ENCODE data around the gene SYT12. TPM values are rescaled to one million over a fixed set of nuclear protein-coding genes. Genes with fewer than 3 reads are reported as not detected.
"Not testable (repeated sequence)": the region's sequence is repeated elsewhere in the genome, so short reads cannot be mapped to it uniquely, and the experiment has no call there.

The SYT12 gene
- total RNA-seq, 2 experiments from 2014 or later = not detected

DNA sequence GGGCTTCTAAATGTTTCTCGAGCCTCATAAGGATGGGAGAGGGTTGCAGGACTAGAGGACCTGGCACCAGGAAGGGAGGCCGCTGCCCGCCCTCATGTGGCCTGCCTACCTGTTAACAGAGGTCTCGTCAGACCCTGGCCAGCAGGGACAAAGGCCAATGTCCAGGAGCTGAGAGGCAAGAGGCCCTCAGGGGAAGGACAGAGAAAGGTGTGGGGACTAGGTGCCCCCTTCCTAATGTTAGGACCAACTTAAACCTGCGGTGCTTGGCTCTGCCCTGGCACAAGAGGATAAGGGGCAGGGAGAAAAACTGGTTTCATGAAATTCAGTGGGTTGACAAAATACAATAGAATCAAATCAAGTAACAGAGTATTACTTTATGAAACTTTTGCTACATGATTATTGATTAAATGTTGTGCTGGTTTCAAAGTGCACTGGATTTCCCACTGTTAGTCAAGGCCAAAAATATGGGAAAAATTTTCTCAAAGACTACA, 20.0 kb upstream of the SYT12 start:
- no peak for DNase-seq
- H3K4me1 Mint-ChIP-seq (ENCODE audit: low read depth) = peaks cover 4% of the 10 kb centered on the region
- no peak overlapping the region for H3K4me3 Mint-ChIP-seq
- no peaks in the 10 kb centered on the region for H3K36me3 Mint-ChIP-seq (ENCODE audit: low read depth)
- H3K27ac Mint-ChIP-seq = no peak overlapping the region
- intact Hi-C loops (cut with micrococcal nuclease) = no loop called here
- H3K27me3 Mint-ChIP-seq (ENCODE audit: low read depth) = no peaks in the 10 kb centered on the region
- CTCF ChIA-PET = no interaction called here
- no peaks in the 10 kb centered on the region for H3K9me3 Mint-ChIP-seq

DNA sequence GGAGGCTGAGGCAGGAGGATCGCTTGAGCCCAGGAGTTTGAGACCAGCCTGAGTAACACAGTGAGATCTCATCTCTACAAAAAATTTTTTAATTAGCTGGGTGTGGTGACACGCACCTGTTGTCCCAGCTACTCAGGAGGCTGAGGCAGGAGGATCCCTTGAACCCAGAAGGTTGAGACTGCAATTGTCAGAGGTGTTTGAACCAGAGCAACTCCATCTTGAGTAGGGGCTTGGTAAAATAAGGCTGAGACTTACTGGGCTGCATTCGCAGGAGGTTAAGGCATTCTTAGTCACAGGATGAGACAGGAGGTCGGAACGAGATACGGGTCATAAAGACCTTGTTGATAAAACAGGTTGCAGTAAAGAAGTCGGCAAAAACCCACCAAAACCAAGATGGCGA, 17.7 kb upstream of the SYT12 start:
- CTCF ChIA-PET = interaction anchor here (0.6 kb wide), 1 partner anchor 406 kb away, joined by 7 read pairs; no protein-coding TSS in a partner anchor
- intact Hi-C loops (cut with micrococcal nuclease); H3K36me3 Mint-ChIP-seq (ENCODE audit: low read depth): not testable (repeated sequence)

DNA sequence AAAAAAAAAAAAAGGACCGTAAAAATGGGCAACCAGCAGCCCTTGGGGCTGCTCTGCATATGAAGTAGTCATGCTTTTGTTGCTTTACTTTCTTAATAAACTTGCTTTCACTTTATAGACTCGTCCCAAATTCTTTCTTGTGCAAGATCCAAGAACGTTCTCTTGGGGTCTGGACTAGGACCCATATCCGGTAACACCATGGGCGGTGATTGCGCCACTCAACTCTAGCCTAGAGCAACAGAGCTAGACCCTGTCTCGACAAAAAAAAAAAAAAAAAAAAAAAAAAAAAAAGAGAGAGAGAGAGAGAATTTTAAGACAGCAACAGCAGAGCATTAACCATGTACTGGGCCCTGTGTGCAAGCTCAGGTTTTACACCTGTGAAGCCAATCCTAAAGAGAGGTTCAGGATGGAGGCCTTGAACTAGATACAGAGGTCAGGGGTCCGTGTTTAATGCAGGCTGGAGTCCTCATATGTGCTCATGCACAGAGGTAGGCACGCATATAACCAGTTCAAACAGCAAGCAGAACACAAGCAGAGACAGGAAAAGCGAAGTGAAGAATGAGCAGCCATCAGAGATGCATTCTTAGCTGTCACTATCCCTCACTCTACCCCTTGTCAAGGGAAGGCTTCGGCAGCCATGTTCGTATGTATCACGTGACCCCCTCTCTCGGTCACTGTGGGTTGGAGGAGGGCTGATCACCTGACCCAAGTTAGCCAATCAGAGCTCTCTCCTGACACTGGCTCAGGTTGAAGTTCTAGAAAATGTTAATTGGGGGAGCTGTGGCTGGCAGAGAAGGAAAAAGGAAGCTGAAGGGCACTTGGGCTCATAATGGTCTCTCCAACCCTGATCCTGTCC, 16.7 kb upstream of the SYT12 start:
- Mint-ChIP-seq H3K27ac (no peak overlapping the region), H3K36me3 (ENCODE audit: low read depth) (no peaks in the 10 kb centered on the region), H3K4me1 (ENCODE audit: low read depth) (peaks cover 4% of the 10 kb centered on the region), H3K27me3 (ENCODE audit: low read depth) (no peaks in the 10 kb centered on the region), H3K4me3 (no peak overlapping the region), H3K9me3 (no peaks in the 10 kb centered on the region)
- CTCF ChIA-PET = interaction anchor here (1.0 kb wide), 1 partner anchor 16 kb away, joined by 4 read pairs; no protein-coding TSS in a partner anchor
- peak; percentile 43 for DNase-seq
- intact Hi-C loops (cut with micrococcal nuclease) = no loop called here

More for the DNA sequence above, 17.7 kb upstream of the SYT12 start:
- H3K4me1 Mint-ChIP-seq (ENCODE audit: low read depth); H3K27me3 Mint-ChIP-seq (ENCODE audit: low read depth); DNase-seq; H3K27ac Mint-ChIP-seq; H3K9me3 Mint-ChIP-seq; H3K4me3 Mint-ChIP-seq: not testable (repeated sequence)

DNA sequence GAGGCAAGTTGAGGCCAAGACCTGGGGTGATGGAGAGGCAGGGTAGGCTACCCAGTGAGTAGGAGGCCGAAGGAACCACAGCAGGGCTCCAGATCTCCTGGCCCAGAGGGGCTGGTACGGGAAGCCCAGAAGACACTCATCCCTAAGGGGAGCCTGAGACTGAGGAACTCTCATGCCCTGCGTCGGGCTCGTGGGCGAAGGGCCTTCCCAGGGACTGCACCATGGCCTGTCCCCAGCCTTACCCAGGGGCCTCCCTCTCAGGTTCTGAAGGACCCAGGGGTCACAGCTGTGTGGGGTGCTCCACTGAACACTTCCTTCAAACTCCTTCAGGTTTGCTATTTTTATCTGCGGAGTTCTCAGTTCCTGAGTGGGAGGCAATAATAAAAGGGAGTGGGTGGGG, 15.8 kb upstream of the SYT12 start:
- Mint-ChIP-seq H3K4me3 (no peak overlapping the region), H3K4me1 (ENCODE audit: low read depth) (peaks cover 4% of the 10 kb centered on the region), H3K36me3 (ENCODE audit: low read depth) (no peaks in the 10 kb centered on the region), H3K27me3 (ENCODE audit: low read depth) (no peaks in the 10 kb centered on the region), H3K9me3 (no peaks in the 10 kb centered on the region), H3K27ac (no peak overlapping the region)
- CTCF ChIA-PET = interaction anchor here (1.0 kb wide), 1 partner anchor 15 kb away, joined by 4 read pairs; no protein-coding TSS in a partner anchor
- DNase-seq = no peak
- intact Hi-C loops (cut with micrococcal nuclease) = no loop called here

- no peak overlapping the region for H3K4me3 Mint-ChIP-seq
- H3K27ac Mint-ChIP-seq = no peak overlapping the region
- DNase-seq = no peak
- H3K9me3 Mint-ChIP-seq = no peaks in the 10 kb centered on the region
- CTCF ChIA-PET = no interaction called here
- no peaks in the 10 kb centered on the region for H3K27me3 Mint-ChIP-seq (ENCODE audit: low read depth)
- peaks cover 4% of the 10 kb centered on the region for H3K4me1 Mint-ChIP-seq (ENCODE audit: low read depth)
- no peaks in the 10 kb centered on the region for H3K36me3 Mint-ChIP-seq (ENCODE audit: low read depth)
- intact Hi-C loops (cut with micrococcal nuclease) = no loop called here
These were observed 12.5 kb upstream of the SYT12 start for GRCh38 chr11:67010296-67010905.

- H3K9me3 Mint-ChIP-seq = no peaks in the 10 kb centered on the region
- no peak for DNase-seq
- no peaks in the 10 kb centered on the region for H3K4me1 Mint-ChIP-seq (ENCODE audit: low read depth)
- H3K4me3 Mint-ChIP-seq = no peak overlapping the region
- intact Hi-C loops (cut with micrococcal nuclease) = no loop called here
- CTCF ChIA-PET = no interaction called here
- no peak overlapping the region for H3K27ac Mint-ChIP-seq
- H3K36me3 Mint-ChIP-seq (ENCODE audit: low read depth) = no peaks in the 10 kb centered on the region
- H3K27me3 Mint-ChIP-seq (ENCODE audit: low read depth) = no peaks in the 10 kb centered on the region
These were observed 9.4 kb upstream of the SYT12 start for GRCh38 chr11:67013511-67014045.

DNA sequence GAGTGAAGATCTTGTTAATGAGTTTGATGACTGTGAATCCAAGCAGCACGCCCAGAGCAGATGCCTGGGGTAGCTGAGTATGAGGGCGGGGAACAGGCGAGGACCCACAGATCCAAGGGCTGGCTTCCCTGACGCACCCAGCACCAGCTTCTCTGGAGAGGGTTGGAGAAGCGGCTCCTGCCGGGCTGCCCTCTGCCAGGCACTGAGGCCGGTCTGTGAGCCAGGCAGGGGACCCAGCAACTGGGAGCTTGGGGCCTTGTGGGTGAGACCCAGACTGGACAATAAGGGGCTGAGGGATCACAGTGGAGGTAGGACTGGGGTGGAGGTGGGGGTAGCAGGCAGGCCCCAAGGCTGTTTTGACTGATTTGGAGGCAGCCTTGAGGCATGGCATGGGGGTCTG, 8.6 kb upstream of the SYT12 start:
- intact Hi-C loops (cut with micrococcal nuclease) = no loop called here
- Mint-ChIP-seq H3K36me3 (ENCODE audit: low read depth) (no peaks in the 10 kb centered on the region), H3K27ac (no peak overlapping the region), H3K4me3 (no peak overlapping the region), H3K4me1 (ENCODE audit: low read depth) (no peaks in the 10 kb centered on the region), H3K9me3 (peaks cover 4% of the 10 kb centered on the region), H3K27me3 (ENCODE audit: low read depth) (no peaks in the 10 kb centered on the region)
- CTCF ChIA-PET = no interaction called here
- DNase-seq = no peak

DNA sequence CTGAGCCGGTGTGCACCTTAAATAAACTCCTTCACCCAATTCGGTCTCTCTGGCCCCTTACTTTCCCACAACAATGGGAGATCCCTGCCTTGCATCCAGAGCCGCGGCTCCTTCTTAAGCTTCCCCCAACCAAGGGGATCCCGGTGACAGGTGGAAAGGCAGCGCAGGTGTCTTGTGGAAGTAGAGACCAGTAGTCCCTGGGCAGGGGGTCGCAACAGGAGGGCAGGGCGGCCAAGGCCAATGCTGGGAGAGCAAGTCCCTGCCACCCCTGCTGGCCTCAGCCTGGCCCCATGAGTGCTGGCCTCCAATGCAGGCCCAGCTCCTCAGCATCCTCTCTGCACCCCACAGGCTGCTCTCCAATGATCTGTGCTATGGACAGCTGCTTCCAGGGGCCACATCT, 7.9 kb upstream of the SYT12 start:
- intact Hi-C loops (cut with micrococcal nuclease) = no loop called here
- H3K36me3 Mint-ChIP-seq (ENCODE audit: low read depth) = no peaks in the 10 kb centered on the region
- H3K27me3 Mint-ChIP-seq (ENCODE audit: low read depth) = no peaks in the 10 kb centered on the region
- no peak overlapping the region for H3K27ac Mint-ChIP-seq
- DNase-seq = no peak
- H3K4me1 Mint-ChIP-seq (ENCODE audit: low read depth) = no peaks in the 10 kb centered on the region
- peaks cover 4% of the 10 kb centered on the region for H3K9me3 Mint-ChIP-seq
- no peak overlapping the region for H3K4me3 Mint-ChIP-seq
- CTCF ChIA-PET = no interaction called here

DNA sequence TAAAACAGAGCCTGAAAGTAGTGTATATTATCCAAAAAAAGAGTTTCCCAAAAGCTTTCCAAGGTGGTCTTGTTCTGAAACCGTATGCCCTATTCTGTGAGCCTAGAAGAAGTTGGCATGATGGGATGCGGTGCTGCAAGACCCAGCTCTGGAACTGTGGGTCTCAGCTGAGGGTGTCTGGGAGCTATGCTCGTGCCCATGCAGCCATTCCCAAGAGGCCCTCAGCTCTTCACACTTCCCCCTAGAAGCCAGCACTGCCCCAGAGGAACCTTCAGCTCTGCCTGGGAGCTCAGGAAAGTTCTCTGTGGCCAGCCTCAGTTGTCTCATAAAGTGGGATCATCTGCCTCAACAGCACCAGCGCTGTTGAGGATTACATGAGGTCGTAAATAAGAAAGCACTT, 6.4 kb upstream of the SYT12 start:
- no peak for DNase-seq
- H3K27me3 Mint-ChIP-seq (ENCODE audit: low read depth) = peaks cover 5% of the 10 kb centered on the region
- peaks cover 4% of the 10 kb centered on the region for H3K9me3 Mint-ChIP-seq
- no peak overlapping the region for H3K27ac Mint-ChIP-seq
- intact Hi-C loops (cut with micrococcal nuclease) = no loop called here
- CTCF ChIA-PET = no interaction called here
- no peak overlapping the region for H3K4me3 Mint-ChIP-seq
- H3K36me3 Mint-ChIP-seq (ENCODE audit: low read depth) = no peaks in the 10 kb centered on the region
- H3K4me1 Mint-ChIP-seq (ENCODE audit: low read depth) = peaks cover 1% of the 10 kb centered on the region

GRCh38 chr11:67020949-67021348, 2.0 kb upstream of the SYT12 start:
- no peak overlapping the region for H3K27ac Mint-ChIP-seq
- peaks cover 4% of the 10 kb centered on the region for H3K9me3 Mint-ChIP-seq
- CTCF ChIA-PET = interaction anchor here (1.1 to 1.5 kb wide), 3 partner anchors 17 to 31 kb away, joined by 3 to 6 read pairs (median 5); no protein-coding TSS in a partner anchor
- H3K4me3 Mint-ChIP-seq = no peak overlapping the region
- H3K4me1 Mint-ChIP-seq (ENCODE audit: low read depth) = peaks cover 29% of the 10 kb centered on the region
- intact Hi-C loops (cut with micrococcal nuclease) = loop anchor here (5.0 kb wide), 1 partner anchor 129 kb away; no protein-coding TSS in a partner anchor
- peaks cover 39% of the 10 kb centered on the region for H3K27me3 Mint-ChIP-seq (ENCODE audit: low read depth)
- no peaks in the 10 kb centered on the region for H3K36me3 Mint-ChIP-seq (ENCODE audit: low read depth)
- DNase-seq = no peak

- Mint-ChIP-seq H3K4me1 (ENCODE audit: low read depth) (peaks cover 29% of the 10 kb centered on the region), H3K9me3 (peaks cover 4% of the 10 kb centered on the region), H3K27ac (no peak overlapping the region), H3K36me3 (ENCODE audit: low read depth) (no peaks in the 10 kb centered on the region), H3K27me3 (ENCODE audit: low read depth) (peaks cover 39% of the 10 kb centered on the region), H3K4me3 (peak overlapping the region; percentile 45)
- intact Hi-C loops (cut with micrococcal nuclease) = loop anchor here (5.0 kb wide), 1 partner anchor 130 kb away; no protein-coding TSS in a partner anchor
- CTCF ChIA-PET = interaction anchor here (0.5 to 1.1 kb wide), 7 partner anchors 16 to 543 kb away, joined by 3 to 5 read pairs (median 4); no protein-coding TSS in a partner anchor
- DNase-seq = no peak
These were observed 497 bp upstream of the SYT12 start for GRCh38 chr11:67022341-67022933.

- intact Hi-C loops (cut with micrococcal nuclease) = loop anchor here (5.0 kb wide), 1 partner anchor 132 kb away; no protein-coding TSS in a partner anchor
- DNase-seq = no peak
- Mint-ChIP-seq H3K36me3 (ENCODE audit: low read depth) (no peaks in the 10 kb centered on the region), H3K4me3 (no peak overlapping the region), H3K9me3 (peaks cover 1% of the 10 kb centered on the region), H3K4me1 (ENCODE audit: low read depth) (peaks cover 29% of the 10 kb centered on the region), H3K27ac (no peak overlapping the region), H3K27me3 (ENCODE audit: low read depth) (peaks cover 39% of the 10 kb centered on the region)
- CTCF ChIA-PET = interaction anchor here (0.5 to 0.6 kb wide), 2 partner anchors 13 to 45 kb away, joined by 3 read pairs; no protein-coding TSS in a partner anchor
These were observed 1.0 kb downstream of the SYT12 start for GRCh38 chr11:67023957-67024353.
